T-cell (primary cell): ENCODE measurements around the gene ARHGAP10. TPM values are rescaled to one million over a fixed set of nuclear protein-coding genes. Genes with fewer than 3 reads are reported as not detected.

ENCODE experiments used
- ATAC-seq, 4 experiments: fragments of 200-7000 bp in 3 of 4; fragments of 150-1000 bp in 1 of 4; cut with Tn5 transposase; replicated peaks in 1 of 4; 1 replicate in 3 of 4; 2 replicates in 1 of 4; pipeline ENCODE4 v1.10.0; 2021; ENCODE audit warnings: moderate library complexity in 3 of 4, mild to moderate bottlenecking in 2 of 4, moderate number of reproducible peaks in 1 of 4
- CTCF ChIA-PET, 2 donors: fragments of 300-600 bp; sonication (Branson Sonifier 250); formaldehyde crosslinking; loops; one replicate each; lab custom pipeline; 2022; ENCODE audit warnings: antibody characterized with exemption in 2 of 2; lab: Charles Lee
- POLR2A ChIA-PET, 2 donors: fragments of 300-600 bp; sonication (Branson Sonifier 250); formaldehyde crosslinking; loops; one replicate each; lab custom pipeline; 2022; ENCODE audit warnings: antibody characterized with exemption in 2 of 2; lab: Charles Lee
- DNase-seq, 35 experiments: peaks; one replicate each; pipeline versions ENCODE4 v3.0.0 to v3.0.0-alpha.2; 2013 to 2023
- H3K27ac ChIP-seq: one replicate; pipeline ENCODE4 v1.5.1; 2013; ENCODE audit warnings: low read length
- H3K27me3 ChIP-seq, 2 experiments: replicated peaks in 1 of 2; 1 replicate in 1 of 2; 2 replicates in 1 of 2; pipeline versions ENCODE4 v1.6.1 to v1.7.0; 2013; ENCODE audit warnings: low read length in 1 of 2, mixed read lengths in 1 of 2; ENCODE audit not compliant: control insufficient read depth in 2 of 2, insufficient read depth in 2 of 2; ENCODE audit errors: extremely low read depth in 1 of 2
- H3K36me3 ChIP-seq, 2 donors: 1 replicate in 1 of 2; 2 replicates in 1 of 2; pipeline versions ENCODE4 v1.6.1 to v1.7.0; 2013; ENCODE audit warnings: low read length in 1 of 2; ENCODE audit not compliant: control insufficient read depth in 2 of 2, insufficient read depth in 1 of 2; ENCODE audit errors: extremely low read depth in 1 of 2
- H3K4me1 ChIP-seq, 2 experiments: 1 replicate in 1 of 2; 2 replicates in 1 of 2; pipeline versions ENCODE4 v1.6.1 to v1.7.0; 2013; ENCODE audit warnings: low read length in 2 of 2, mixed read lengths in 1 of 2; ENCODE audit not compliant: insufficient read depth in 2 of 2, control insufficient read depth in 1 of 2; ENCODE audit errors: extremely low read depth in 1 of 2
- H3K4me3 ChIP-seq, 2 donors: 1 replicate in 1 of 2; 2 replicates in 1 of 2; pipeline versions ENCODE4 v1.5.1 to v1.7.0; 2013; ENCODE audit warnings: mild to moderate bottlenecking in 2 of 2, low read length in 1 of 2, moderate library complexity in 1 of 2; ENCODE audit not compliant: control insufficient read depth in 1 of 2; ENCODE audit errors: extremely low read depth in 1 of 2
- H3K9me3 ChIP-seq: 2 replicates; pipeline ENCODE4 v1.7.0; 2013
- H3K27ac Mint-ChIP-seq, 2 donors: one replicate each; pipeline ENCODE4 v1.8.0; 2020 to 2021; ENCODE audit warnings: mild to moderate bottlenecking in 2 of 2, mixed read lengths in 2 of 2
- H3K27me3 Mint-ChIP-seq, 2 donors: one replicate each; pipeline ENCODE4 v1.8.0; 2021 to 2022; ENCODE audit warnings: mixed read lengths in 2 of 2
- H3K36me3 Mint-ChIP-seq: one replicate; pipeline ENCODE4 v1.8.0; 2021; ENCODE audit warnings: mixed read lengths
- H3K4me1 Mint-ChIP-seq, 3 donors: one replicate each; pipeline ENCODE4 v1.8.0; 2020 to 2022; ENCODE audit warnings: mixed read lengths in 3 of 3, mild to moderate bottlenecking in 1 of 3
- H3K4me3 Mint-ChIP-seq, 3 donors: one replicate each; pipeline ENCODE4 v1.8.0; 2020 to 2022; ENCODE audit warnings: mild to moderate bottlenecking in 3 of 3, mixed read lengths in 3 of 3, moderate library complexity in 3 of 3
- H3K9me3 Mint-ChIP-seq, 3 donors: one replicate each; pipeline ENCODE4 v1.8.0; 2020 to 2022; ENCODE audit warnings: mixed read lengths in 3 of 3
- WGBS: methylation state at CpG from one replicate; pipeline ENCODE4 v1.1.5; 2013; ENCODE audit warnings: missing lambda C conversion rate; ENCODE audit not compliant: insufficient coverage; 5-methylcytosine and 5-hydroxymethylcytosine counted together
- total RNA-seq, 35 experiments: library from RNA in 6 of 35; stranded (reverse) in 6 of 35; fragments of 120-200 nt in 1 of 35; gene quantifications; one replicate each; pipeline versions ENCODE4 v1.2.1 to v1.2.4 and lab custom pipeline; 2013 to 2026

ARHGAP10 gene
- total RNA-seq, 5 donors from 2014 or later (not counting 1 experiment from before 2014, with no cell fraction given) = 6.2 to 7.7 (median 6.8) TPM

GRCh38 chr4:147741190-147741788 lies 9.4 kb downstream of the ARHGAP10 start:
- H3K27me3 Mint-ChIP-seq = no peaks in the 10 kb centered on the region
- Histone ChIP-seq H3K27ac (no peak overlapping the region), H3K4me3 (no peak overlapping the region), H3K27me3 (no peaks in the 10 kb centered on the region), H3K36me3 (no peaks in the 10 kb centered on the region), H3K4me1 (peaks cover 0 to 11% of the 10 kb centered on the region in 2 experiments), H3K9me3 (no peaks in the 10 kb centered on the region)
- H3K4me1 Mint-ChIP-seq = peaks cover 6 to 11% (median 10%) of the 10 kb centered on the region in 3 donors
- ATAC-seq = no peak
- H3K27ac Mint-ChIP-seq = no peak overlapping the region
- DNase-seq = no peak
- ChIA-PET CTCF (interaction anchor here in 1 of 2 donors (0.7 to 1.4 kb wide), 2 partner anchors 9 to 301 kb away, joined by 3 to 5 read pairs; partner anchors contain the start of gene ARHGAP10), POLR2A (no interaction called here)
- H3K36me3 Mint-ChIP-seq = peaks cover 6% of the 10 kb centered on the region
- no peak overlapping the region for H3K4me3 Mint-ChIP-seq
- no peaks in the 10 kb centered on the region for H3K9me3 Mint-ChIP-seq
- 50% methylated on average over 1 of the region's 1 CpG for WGBS

GRCh38 chr4:147747787-147748454 lies 16.0 kb downstream of the ARHGAP10 start:
- H3K27me3 Mint-ChIP-seq = no peaks in the 10 kb centered on the region
- ChIA-PET POLR2A (interaction anchor here in 1 of 2 donors (1.0 kb wide), 1 partner anchor 10 kb away, joined by 3 read pairs; no protein-coding TSS in a partner anchor), CTCF (interaction anchor here in 1 of 2 donors (0.6 kb wide), 1 partner anchor 44 kb away, joined by 7 read pairs; no protein-coding TSS in a partner anchor)
- peaks cover 6% of the 10 kb centered on the region for H3K36me3 Mint-ChIP-seq
- H3K27ac ChIP-seq = no peak overlapping the region
- no peaks in the 10 kb centered on the region for H3K36me3 ChIP-seq
- no peak overlapping the region for H3K4me3 Mint-ChIP-seq
- H3K4me1 ChIP-seq = no peaks in the 10 kb centered on the region
- H3K4me1 Mint-ChIP-seq = peaks cover 0 to 6% (median 0%) of the 10 kb centered on the region in 3 donors
- 100% methylated on average over 1 of the region's 5 CpGs for WGBS
- DNase-seq (no peak), ATAC-seq (no peak)
- no peak overlapping the region for H3K27ac Mint-ChIP-seq
- H3K27me3 ChIP-seq = no peaks in the 10 kb centered on the region
- H3K9me3 Mint-ChIP-seq = no peaks in the 10 kb centered on the region
- H3K9me3 ChIP-seq = no peaks in the 10 kb centered on the region
- no peak overlapping the region for H3K4me3 ChIP-seq

- peaks cover 0 to 2% (median 0%) of the 10 kb centered on the region in 3 donors for H3K4me1 Mint-ChIP-seq
- DNase-seq = no peak
- H3K27me3 ChIP-seq = no peaks in the 10 kb centered on the region
- H3K4me3 Mint-ChIP-seq = no peak overlapping the region
- H3K27me3 Mint-ChIP-seq = no peaks in the 10 kb centered on the region
- no peak overlapping the region for H3K27ac ChIP-seq
- H3K9me3 Mint-ChIP-seq = no peaks in the 10 kb centered on the region
- peaks cover 2% of the 10 kb centered on the region for H3K36me3 Mint-ChIP-seq
- H3K36me3 ChIP-seq = no peaks in the 10 kb centered on the region
- no peak overlapping the region for H3K4me3 ChIP-seq
- H3K27ac Mint-ChIP-seq = no peak overlapping the region
- ChIA-PET CTCF (interaction anchor here in 1 of 2 donors (0.6 kb wide), 1 partner anchor 68 kb away, joined by 10 read pairs; no protein-coding TSS in a partner anchor), POLR2A (no interaction called here)
- no peaks in the 10 kb centered on the region for H3K4me1 ChIP-seq
- WGBS = 73% methylated on average over 2 of the region's 3 CpGs
- no peak for ATAC-seq
- no peaks in the 10 kb centered on the region for H3K9me3 ChIP-seq
Observed at GRCh38 chr4:147749811-147750321, 18.0 kb downstream of the ARHGAP10 start.

- Mint-ChIP-seq H3K4me1 (peaks cover 0 to 2% (median 0%) of the 10 kb centered on the region in 3 donors), H3K27ac (no peak overlapping the region), H3K9me3 (no peaks in the 10 kb centered on the region), H3K4me3 (no peak overlapping the region), H3K36me3 (peaks cover 5% of the 10 kb centered on the region), H3K27me3 (no peaks in the 10 kb centered on the region)
- no CpG with 5 or more reads among the region's 4 CpGs for WGBS
- Histone ChIP-seq H3K9me3 (no peaks in the 10 kb centered on the region), H3K27me3 (no peaks in the 10 kb centered on the region), H3K27ac (no peak overlapping the region), H3K4me3 (no peak overlapping the region), H3K4me1 (no peaks in the 10 kb centered on the region), H3K36me3 (no peaks in the 10 kb centered on the region)
- POLR2A ChIA-PET = interaction anchor here in 1 of 2 donors (0.6 kb wide), 1 partner anchor 21 kb away, joined by 4 read pairs; no protein-coding TSS in a partner anchor
- ATAC-seq (no peak), DNase-seq (no peak)
- CTCF ChIA-PET = interaction anchor here (0.6 to 1.1 kb wide), 6 partner anchors 8 to 1532 kb away, joined by 3 to 4 read pairs (median 3); no protein-coding TSS in a partner anchor
Observed at GRCh38 chr4:147753047-147753446, 21.2 kb downstream of the ARHGAP10 start.

- Mint-ChIP-seq H3K4me1 (peaks cover 0 to 2% (median 0%) of the 10 kb centered on the region in 3 donors), H3K9me3 (no peaks in the 10 kb centered on the region), H3K27ac (no peak overlapping the region), H3K4me3 (no peak overlapping the region), H3K36me3 (peaks cover 5% of the 10 kb centered on the region), H3K27me3 (no peaks in the 10 kb centered on the region)
- no peak for DNase-seq
- Histone ChIP-seq H3K4me1 (no peaks in the 10 kb centered on the region), H3K4me3 (no peak overlapping the region), H3K9me3 (no peaks in the 10 kb centered on the region), H3K27ac (no peak overlapping the region), H3K36me3 (no peaks in the 10 kb centered on the region), H3K27me3 (no peaks in the 10 kb centered on the region)
- ChIA-PET POLR2A (no interaction called here), CTCF (interaction anchor here in 1 of 2 donors (0.8 kb wide), 1 partner anchor 25 kb away, joined by 8 read pairs; no protein-coding TSS in a partner anchor)
- no peak for ATAC-seq
- 77% methylated on average over 2 of the region's 3 CpGs for WGBS
Observed at GRCh38 chr4:147754037-147754445, 22.2 kb downstream of the ARHGAP10 start.

GRCh38 chr4:147755561-147756295 lies 23.8 kb downstream of the ARHGAP10 start:
- H3K36me3 ChIP-seq = no peaks in the 10 kb centered on the region
- POLR2A ChIA-PET = interaction anchor here in 1 of 2 donors (0.5 kb wide), 1 partner anchor 867 kb away, joined by 3 read pairs; no protein-coding TSS in a partner anchor
- Mint-ChIP-seq H3K4me3 (no peak overlapping the region), H3K27me3 (no peaks in the 10 kb centered on the region), H3K4me1 (peaks cover 0 to 2% (median 1%) of the 10 kb centered on the region in 3 donors), H3K27ac (no peak overlapping the region), H3K36me3 (peaks cover 8% of the 10 kb centered on the region), H3K9me3 (no peaks in the 10 kb centered on the region)
- H3K27ac ChIP-seq = no peak overlapping the region
- CTCF ChIA-PET = no interaction called here
- no peak overlapping the region for H3K4me3 ChIP-seq
- H3K9me3 ChIP-seq = no peaks in the 10 kb centered on the region
- 67% methylated on average over 1 of the region's 3 CpGs for WGBS
- ATAC-seq = no peak
- DNase-seq = no peak
- no peaks in the 10 kb centered on the region for H3K27me3 ChIP-seq
- no peaks in the 10 kb centered on the region for H3K4me1 ChIP-seq
